GM18505 (cell line): Measurements from ENCODE around the gene SNX13.

ENCODE experiments used
- ATAC-seq: cut with Tn5 transposase; IDR thresholded peaks from one replicate; pipeline ENCODE4 v1.9.1; 2021; ENCODE audit not compliant: unreplicated experiment
- POLR2A ChIP-seq: IDR thresholded peaks from 4 replicates; pipeline ENCODE4 v1.6.1; 2011; ENCODE audit warnings: borderline replicate concordance; ENCODE audit not compliant: insufficient read depth, insufficient read length; ENCODE audit errors: extremely low read depth

The SNX13 gene

DNA sequence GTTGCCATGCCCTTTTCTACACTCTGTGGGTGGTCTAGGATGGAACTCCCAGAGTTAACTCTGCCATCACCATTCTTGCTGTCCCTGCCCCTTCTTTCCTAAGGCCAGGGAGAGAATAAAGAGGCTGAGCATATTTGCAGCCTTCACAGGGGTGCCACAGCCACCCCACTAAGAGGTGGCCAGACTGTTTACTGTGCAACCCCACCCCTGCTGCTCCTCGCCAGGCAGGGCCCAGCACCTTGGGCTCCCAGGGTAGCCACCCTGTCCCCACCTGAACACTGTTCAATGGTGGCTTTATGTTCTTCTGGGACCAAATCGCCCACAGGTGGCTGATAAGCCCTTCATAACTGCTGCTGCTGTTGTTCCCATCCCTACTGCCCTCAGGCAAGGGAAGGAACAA, 198.9 kb downstream of the SNX13 start:
- ATAC-seq = no peak
- no peak for TF ChIP-seq POLR2A
